PC-9 (cell line): Measurements from ENCODE around the gene MICALL1. TPM values are rescaled to one million over a fixed set of nuclear protein-coding genes. Genes with fewer than 3 reads are reported as not detected.

ENCODE experiments used
- BruUV-seq: library from RNA; stranded (reverse); fragments of 400-500 nt; replicated peaks from 2 replicates; lab custom pipeline; 2021; lab: Mats Ljungman, UMichigan
- CTCF ChIA-PET: fragments of 300-600 bp; sonication (Branson Sonifier 250); formaldehyde crosslinking; loops from one replicate; lab custom pipeline; 2022; ENCODE audit warnings: antibody characterized with exemption; lab: Charles Lee
- POLR2A ChIA-PET: fragments of 300-600 bp; sonication (Branson Sonifier 250); formaldehyde crosslinking; loops from one replicate; lab custom pipeline; 2022; ENCODE audit warnings: antibody characterized with exemption; ENCODE audit not compliant: unreplicated experiment; lab: Charles Lee
- DNase-seq, 2 experiments: peaks; one replicate each; pipeline versions ENCODE4 v3.0.0 to v3.0.0-alpha.2; 2015 to 2022; ENCODE audit warnings: mixed read lengths in 1 of 2
- H2AFZ ChIP-seq: fragments of 200-600 bp; sonication (generic); 2 replicates; pipeline ENCODE4 v1.8.1; 2017; ENCODE audit warnings: antibody characterized with exemption
- H3F3A ChIP-seq: fragments of 200-600 bp; sonication (generic); 2 replicates; pipeline ENCODE4 v1.8.1; 2017; ENCODE audit warnings: antibody characterized with exemption, mild to moderate bottlenecking, low read depth; ENCODE audit not compliant: insufficient read depth
- H3K27ac ChIP-seq: fragments of 200-600 bp; sonication (generic); 2 replicates; pipeline ENCODE4 v1.6.1; 2016; ENCODE audit warnings: mixed run types
- H3K27me3 ChIP-seq: fragments of 200-600 bp; sonication (generic); 2 replicates; pipeline ENCODE4 v1.6.1; 2016; ENCODE audit warnings: low read depth, mixed run types; ENCODE audit not compliant: insufficient read depth
- H3K36me3 ChIP-seq: fragments of 200-600 bp; sonication (generic); 2 replicates; pipeline ENCODE4 v1.6.1; 2016; ENCODE audit warnings: low read depth, mixed run types
- H3K4me1 ChIP-seq: fragments of 200-600 bp; sonication (generic); replicated peaks from 2 replicates; pipeline ENCODE4 v1.6.1; 2016; ENCODE audit warnings: mixed run types; ENCODE audit not compliant: insufficient read depth
- H3K4me2 ChIP-seq: fragments of 200-600 bp; sonication (generic); 2 replicates; pipeline ENCODE4 v1.6.1; 2017; ENCODE audit warnings: mixed run types
- H3K4me3 ChIP-seq: fragments of 200-600 bp; sonication (generic); 2 replicates; pipeline ENCODE4 v1.6.1; 2016; ENCODE audit warnings: mixed run types
- H3K79me2 ChIP-seq: fragments of 200-600 bp; sonication (generic); 2 replicates; pipeline ENCODE4 v1.6.1; 2017; ENCODE audit warnings: low read depth, mixed run types
- H3K9me2 ChIP-seq: fragments of 200-600 bp; sonication (generic); 2 replicates; pipeline ENCODE4 v1.8.1; 2017; ENCODE audit warnings: mild to moderate bottlenecking; ENCODE audit not compliant: insufficient read depth
- H3K9me3 ChIP-seq: fragments of 200-600 bp; sonication (generic); 2 replicates; pipeline ENCODE4 v1.8.1; 2016; ENCODE audit warnings: low read depth; ENCODE audit not compliant: insufficient read depth
- H4K20me1 ChIP-seq: fragments of 200-600 bp; sonication (generic); 2 replicates; pipeline ENCODE4 v1.8.1; 2017; ENCODE audit not compliant: insufficient read depth
- CTCF ChIP-seq: fragments of 200-600 bp; sonication (generic); conservative IDR thresholded peaks from 2 replicates; pipeline ENCODE4 v1.6.1; 2017; ENCODE audit warnings: mixed run types, antibody characterized with exemption, mild to moderate bottlenecking, moderate library complexity
- EZH2 ChIP-seq: fragments of 200-600 bp; sonication (generic); IDR thresholded peaks from 2 replicates; pipeline ENCODE4 v1.8.0; 2017; ENCODE audit warnings: antibody characterized with exemption, low read depth
- intact Hi-C: fragments of 100-400 bp; cut with micrococcal nuclease; formaldehyde crosslinking; loops from one replicate; pipeline ENCODE4 v1.10.0; 2022; ENCODE audit not compliant: unreplicated experiment
- total RNA-seq: library from RNA; stranded (reverse); gene quantifications from 2 replicates; pipeline ENCODE4 v1.2.3, GENCODE V29; 2021

Gene MICALL1
- total RNA-seq, 1 experiment from 2014 or later: 113 TPM

GRCh38 chr22:37985050-37985585 is 79.0 kb downstream of the MICALL1 start:
- Histone ChIP-seq H3K4me3 (no peak overlapping the region), H3K36me3 (no peaks in the 10 kb centered on the region), H3K27ac (no peak overlapping the region), H3K4me2 (no peak overlapping the region), H3F3A (peaks cover 4% of the 10 kb centered on the region; the same call in 1 of the 2 replicates), H3K79me2 (no peaks in the 10 kb centered on the region), H2AFZ (no peak overlapping the region), H4K20me1 (no peaks in the 10 kb centered on the region), H3K9me3 (no peaks in the 10 kb centered on the region), H3K27me3 (no peaks in the 10 kb centered on the region), H3K9me2 (no peaks in the 10 kb centered on the region), H3K4me1 (no peaks in the 10 kb centered on the region)
- TF ChIP-seq EZH2 (no peak), CTCF (no peak)
- DNase-seq: no peak
- POLR2A ChIA-PET: interaction anchor here (0.7 kb wide), 1 partner anchor 15 kb away, joined by 5 read pairs; no protein-coding TSS in a partner anchor
- CTCF ChIA-PET: no interaction called here
- no TSS peak for BruUV-seq
- intact Hi-C loops: no loop called here

- Histone ChIP-seq H3K9me2 (no peaks in the 10 kb centered on the region), H3K79me2 (no peaks in the 10 kb centered on the region), H3K4me3 (no peak overlapping the region), H4K20me1 (no peaks in the 10 kb centered on the region), H3F3A (peaks cover 4% of the 10 kb centered on the region; the same call in 1 of the 2 replicates), H3K36me3 (no peaks in the 10 kb centered on the region), H3K9me3 (no peaks in the 10 kb centered on the region), H3K27me3 (no peaks in the 10 kb centered on the region), H3K27ac (no peak overlapping the region), H2AFZ (no peak overlapping the region), H3K4me1 (no peaks in the 10 kb centered on the region), H3K4me2 (no peak overlapping the region)
- DNase-seq: no peak
- BruUV-seq: no TSS peak
- TF ChIP-seq CTCF (no peak), EZH2 (no peak)
- intact Hi-C loops: no loop called here
- CTCF ChIA-PET: no interaction called here
- POLR2A ChIA-PET: no interaction called here
Observed at GRCh38 chr22:37985751-37986281, 79.7 kb downstream of the MICALL1 start.

GRCh38 chr22:37986371-37986770 is 80.3 kb downstream of the MICALL1 start:
- no TSS peak for BruUV-seq
- H3K9me2 ChIP-seq: no peaks in the 10 kb centered on the region
- POLR2A ChIA-PET: no interaction called here

More at GRCh38 chr22:37986371-37986770, 80.3 kb downstream of the MICALL1 start:
- no peak for DNase-seq
- H2AFZ ChIP-seq: no peak overlapping the region
- CTCF ChIA-PET: no interaction called here
- no peak overlapping the region for H3K27ac ChIP-seq
- no peaks in the 10 kb centered on the region for H3K4me1 ChIP-seq
- TF ChIP-seq EZH2 (no peak), CTCF (no peak)
- intact Hi-C loops: no loop called here
- H3K4me3 ChIP-seq: no peak overlapping the region
- no peaks in the 10 kb centered on the region for H3K27me3 ChIP-seq
- H3K79me2 ChIP-seq: no peaks in the 10 kb centered on the region
- no peaks in the 10 kb centered on the region for H3K36me3 ChIP-seq
- no peaks in the 10 kb centered on the region for H3K9me3 ChIP-seq
- no peak overlapping the region for H3K4me2 ChIP-seq
- H3F3A ChIP-seq: peaks cover 4% of the 10 kb centered on the region; the same call in 1 of the 2 replicates
- no peaks in the 10 kb centered on the region for H4K20me1 ChIP-seq
